Measurements from ENCODE around the gene SORBS1. TPM values are rescaled to one million over a fixed set of nuclear protein-coding genes. Genes with fewer than 3 reads are reported as not detected.
A peak's percentile ranks its signal among the peaks of the same experiment; 100 is the strongest.

SORBS1 gene
- total RNA-seq, 1 experiment from 2014 or later: 39.9 TPM

DNA sequence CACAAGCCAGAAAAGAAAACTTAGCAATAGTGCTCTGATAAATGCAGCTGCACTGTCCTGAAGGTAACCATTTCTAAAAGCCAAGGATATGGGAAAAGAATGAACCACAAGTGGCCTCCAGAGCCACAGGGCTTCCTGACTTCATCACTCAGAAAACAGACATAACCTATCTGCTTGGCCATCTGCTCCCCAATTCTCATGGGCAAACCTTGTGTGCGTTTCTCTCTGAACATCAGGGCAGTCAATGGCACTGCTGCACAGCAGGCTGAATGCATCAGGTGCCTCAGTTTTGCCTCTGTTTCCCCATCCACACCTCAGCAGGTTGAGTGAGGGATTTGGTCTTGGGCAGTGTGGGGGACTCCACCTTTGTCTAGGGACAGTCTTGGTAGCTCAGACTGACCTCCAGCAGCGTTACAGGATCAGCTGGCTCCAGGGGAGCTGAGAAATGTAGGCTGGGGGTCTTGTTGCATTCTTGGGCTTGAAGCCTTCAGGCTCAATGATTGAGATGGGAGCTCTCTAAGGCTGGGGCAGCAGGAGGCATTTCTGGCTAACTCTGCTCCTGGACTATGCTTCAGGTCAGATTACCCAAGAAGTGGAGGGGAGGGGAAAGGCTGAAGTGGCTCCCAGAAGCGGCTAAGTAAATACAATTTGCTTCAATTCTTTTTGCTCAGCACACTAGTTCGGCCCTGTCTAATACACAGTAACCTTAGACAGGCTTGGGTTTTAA lies 246.8 kb downstream of the SORBS1 start:
- ChIA-PET POLR2A (interaction anchor here (1.1 to 1.5 kb wide), 2 partner anchors 9 to 31 kb away, joined by 3 read pairs; no protein-coding TSS in a partner anchor), CTCF (interaction anchor here (0.5 to 1.1 kb wide), 2 partner anchors 38 to 51 kb away, joined by 3 read pairs; no protein-coding TSS in a partner anchor)
- Mint-ChIP-seq H3K4me1 (peaks cover 57% of the 10 kb centered on the region), H3K27ac (no peak overlapping the region), H3K27me3 (ENCODE audit: low read depth) (no peaks in the 10 kb centered on the region), H3K4me3 (no peak overlapping the region), H3K9me3 (no peaks in the 10 kb centered on the region), H3K36me3 (peaks cover 2% of the 10 kb centered on the region; the same call in 1 of the 2 replicates)
- DNase-seq (ENCODE audit: low spot score) (no peak), ATAC-seq (0 out of 2 replicates have a peak, but pooled peaks have one; percentile 34)
- TF ChIP-seq GRHL2 (CRISPR knock-in tag; IDR thresholded peaks at IDR 0.05; ENCODE audit: insufficient replicate concordance, severe bottlenecking) (no peak), TCF7 (CRISPR knock-in tag; IDR thresholded peaks at IDR 0.05; ENCODE audit: low read depth) (no peak), ETV6 (CRISPR knock-in tag; IDR thresholded peaks at IDR 0.05) (no peak), SOX15 (CRISPR knock-in tag; IDR thresholded peaks at IDR 0.05) (no peak), NFE2L1 (CRISPR knock-in tag; IDR thresholded peaks at IDR 0.05) (no peak), FOXP1 (CRISPR knock-in tag; IDR thresholded peaks at IDR 0.05; ENCODE audit: borderline replicate concordance) (no peak), SP1 (CRISPR knock-in tag; conservative IDR thresholded peaks at IDR 0.05) (no peak), TEAD4 (CRISPR knock-in tag; IDR thresholded peaks at IDR 0.05) (no peak), PRRX2 (CRISPR knock-in tag; IDR thresholded peaks at IDR 0.05) (no peak), NR3C1 (CRISPR knock-in tag; conservative IDR thresholded peaks at IDR 0.05; ENCODE audit: low read depth) (no peak)
- TF ChIP-seq, protein P1, sequence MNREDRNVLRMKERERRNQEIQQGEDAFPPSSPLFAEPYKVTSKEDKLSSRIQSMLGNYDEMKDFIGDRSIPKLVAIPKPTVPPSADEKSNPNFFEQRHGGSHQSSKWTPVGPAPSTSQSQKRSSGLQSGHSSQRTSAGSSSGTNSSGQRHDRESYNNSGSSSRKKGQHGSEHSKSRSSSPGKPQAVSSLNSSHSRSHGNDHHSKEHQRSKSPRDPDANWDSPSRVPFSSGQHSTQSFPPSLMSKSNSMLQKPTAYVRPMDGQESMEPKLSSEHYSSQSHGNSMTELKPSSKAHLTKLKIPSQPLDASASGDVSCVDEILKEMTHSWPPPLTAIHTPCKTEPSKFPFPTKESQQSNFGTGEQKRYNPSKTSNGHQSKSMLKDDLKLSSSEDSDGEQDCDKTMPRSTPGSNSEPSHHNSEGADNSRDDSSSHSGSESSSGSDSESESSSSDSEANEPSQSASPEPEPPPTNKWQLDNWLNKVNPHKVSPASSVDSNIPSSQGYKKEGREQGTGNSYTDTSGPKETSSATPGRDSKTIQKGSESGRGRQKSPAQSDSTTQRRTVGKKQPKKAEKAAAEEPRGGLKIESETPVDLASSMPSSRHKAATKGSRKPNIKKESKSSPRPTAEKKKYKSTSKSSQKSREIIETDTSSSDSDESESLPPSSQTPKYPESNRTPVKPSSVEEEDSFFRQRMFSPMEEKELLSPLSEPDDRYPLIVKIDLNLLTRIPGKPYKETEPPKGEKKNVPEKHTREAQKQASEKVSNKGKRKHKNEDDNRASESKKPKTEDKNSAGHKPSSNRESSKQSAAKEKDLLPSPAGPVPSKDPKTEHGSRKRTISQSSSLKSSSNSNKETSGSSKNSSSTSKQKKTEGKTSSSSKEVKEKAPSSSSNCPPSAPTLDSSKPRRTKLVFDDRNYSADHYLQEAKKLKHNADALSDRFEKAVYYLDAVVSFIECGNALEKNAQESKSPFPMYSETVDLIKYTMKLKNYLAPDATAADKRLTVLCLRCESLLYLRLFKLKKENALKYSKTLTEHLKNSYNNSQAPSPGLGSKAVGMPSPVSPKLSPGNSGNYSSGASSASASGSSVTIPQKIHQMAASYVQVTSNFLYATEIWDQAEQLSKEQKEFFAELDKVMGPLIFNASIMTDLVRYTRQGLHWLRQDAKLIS (CRISPR knock-in tag; IDR thresholded peaks at IDR 0.05; ENCODE audit: borderline replicate concordance): no peak
- TF ChIP-seq, protein P2, sequence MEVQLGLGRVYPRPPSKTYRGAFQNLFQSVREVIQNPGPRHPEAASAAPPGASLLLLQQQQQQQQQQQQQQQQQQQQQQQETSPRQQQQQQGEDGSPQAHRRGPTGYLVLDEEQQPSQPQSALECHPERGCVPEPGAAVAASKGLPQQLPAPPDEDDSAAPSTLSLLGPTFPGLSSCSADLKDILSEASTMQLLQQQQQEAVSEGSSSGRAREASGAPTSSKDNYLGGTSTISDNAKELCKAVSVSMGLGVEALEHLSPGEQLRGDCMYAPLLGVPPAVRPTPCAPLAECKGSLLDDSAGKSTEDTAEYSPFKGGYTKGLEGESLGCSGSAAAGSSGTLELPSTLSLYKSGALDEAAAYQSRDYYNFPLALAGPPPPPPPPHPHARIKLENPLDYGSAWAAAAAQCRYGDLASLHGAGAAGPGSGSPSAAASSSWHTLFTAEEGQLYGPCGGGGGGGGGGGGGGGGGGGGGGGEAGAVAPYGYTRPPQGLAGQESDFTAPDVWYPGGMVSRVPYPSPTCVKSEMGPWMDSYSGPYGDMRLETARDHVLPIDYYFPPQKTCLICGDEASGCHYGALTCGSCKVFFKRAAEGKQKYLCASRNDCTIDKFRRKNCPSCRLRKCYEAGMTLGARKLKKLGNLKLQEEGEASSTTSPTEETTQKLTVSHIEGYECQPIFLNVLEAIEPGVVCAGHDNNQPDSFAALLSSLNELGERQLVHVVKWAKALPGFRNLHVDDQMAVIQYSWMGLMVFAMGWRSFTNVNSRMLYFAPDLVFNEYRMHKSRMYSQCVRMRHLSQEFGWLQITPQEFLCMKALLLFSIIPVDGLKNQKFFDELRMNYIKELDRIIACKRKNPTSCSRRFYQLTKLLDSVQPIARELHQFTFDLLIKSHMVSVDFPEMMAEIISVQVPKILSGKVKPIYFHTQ (CRISPR knock-in tag; IDR thresholded peaks at IDR 0.05): no peak
- TF ChIP-seq, protein P3, sequence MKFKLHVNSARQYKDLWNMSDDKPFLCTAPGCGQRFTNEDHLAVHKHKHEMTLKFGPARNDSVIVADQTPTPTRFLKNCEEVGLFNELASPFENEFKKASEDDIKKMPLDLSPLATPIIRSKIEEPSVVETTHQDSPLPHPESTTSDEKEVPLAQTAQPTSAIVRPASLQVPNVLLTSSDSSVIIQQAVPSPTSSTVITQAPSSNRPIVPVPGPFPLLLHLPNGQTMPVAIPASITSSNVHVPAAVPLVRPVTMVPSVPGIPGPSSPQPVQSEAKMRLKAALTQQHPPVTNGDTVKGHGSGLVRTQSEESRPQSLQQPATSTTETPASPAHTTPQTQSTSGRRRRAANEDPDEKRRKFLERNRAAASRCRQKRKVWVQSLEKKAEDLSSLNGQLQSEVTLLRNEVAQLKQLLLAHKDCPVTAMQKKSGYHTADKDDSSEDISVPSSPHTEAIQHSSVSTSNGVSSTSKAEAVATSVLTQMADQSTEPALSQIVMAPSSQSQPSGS (CRISPR knock-in tag; IDR thresholded peaks at IDR 0.05; ENCODE audit: borderline replicate concordance, low read depth): no peak
- TF ChIP-seq, protein P4, sequence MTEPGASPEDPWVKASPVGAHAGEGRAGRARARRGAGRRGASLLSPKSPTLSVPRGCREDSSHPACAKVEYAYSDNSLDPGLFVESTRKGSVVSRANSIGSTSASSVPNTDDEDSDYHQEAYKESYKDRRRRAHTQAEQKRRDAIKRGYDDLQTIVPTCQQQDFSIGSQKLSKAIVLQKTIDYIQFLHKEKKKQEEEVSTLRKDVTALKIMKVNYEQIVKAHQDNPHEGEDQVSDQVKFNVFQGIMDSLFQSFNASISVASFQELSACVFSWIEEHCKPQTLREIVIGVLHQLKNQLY (CRISPR knock-in tag; IDR thresholded peaks at IDR 0.05): no peak
- TF ChIP-seq, protein P5, sequence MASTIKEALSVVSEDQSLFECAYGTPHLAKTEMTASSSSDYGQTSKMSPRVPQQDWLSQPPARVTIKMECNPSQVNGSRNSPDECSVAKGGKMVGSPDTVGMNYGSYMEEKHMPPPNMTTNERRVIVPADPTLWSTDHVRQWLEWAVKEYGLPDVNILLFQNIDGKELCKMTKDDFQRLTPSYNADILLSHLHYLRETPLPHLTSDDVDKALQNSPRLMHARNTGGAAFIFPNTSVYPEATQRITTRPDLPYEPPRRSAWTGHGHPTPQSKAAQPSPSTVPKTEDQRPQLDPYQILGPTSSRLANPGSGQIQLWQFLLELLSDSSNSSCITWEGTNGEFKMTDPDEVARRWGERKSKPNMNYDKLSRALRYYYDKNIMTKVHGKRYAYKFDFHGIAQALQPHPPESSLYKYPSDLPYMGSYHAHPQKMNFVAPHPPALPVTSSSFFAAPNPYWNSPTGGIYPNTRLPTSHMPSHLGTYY (CRISPR knock-in tag; IDR thresholded peaks at IDR 0.05): no peak
- TF ChIP-seq, protein P6, sequence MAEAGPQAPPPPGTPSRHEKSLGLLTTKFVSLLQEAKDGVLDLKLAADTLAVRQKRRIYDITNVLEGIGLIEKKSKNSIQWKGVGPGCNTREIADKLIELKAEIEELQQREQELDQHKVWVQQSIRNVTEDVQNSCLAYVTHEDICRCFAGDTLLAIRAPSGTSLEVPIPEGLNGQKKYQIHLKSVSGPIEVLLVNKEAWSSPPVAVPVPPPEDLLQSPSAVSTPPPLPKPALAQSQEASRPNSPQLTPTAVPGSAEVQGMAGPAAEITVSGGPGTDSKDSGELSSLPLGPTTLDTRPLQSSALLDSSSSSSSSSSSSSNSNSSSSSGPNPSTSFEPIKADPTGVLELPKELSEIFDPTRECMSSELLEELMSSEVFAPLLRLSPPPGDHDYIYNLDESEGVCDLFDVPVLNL (CRISPR knock-in tag; IDR thresholded peaks at IDR 0.05; ENCODE audit: borderline replicate concordance, low read depth): no peak
- TF ChIP-seq, protein P7, sequence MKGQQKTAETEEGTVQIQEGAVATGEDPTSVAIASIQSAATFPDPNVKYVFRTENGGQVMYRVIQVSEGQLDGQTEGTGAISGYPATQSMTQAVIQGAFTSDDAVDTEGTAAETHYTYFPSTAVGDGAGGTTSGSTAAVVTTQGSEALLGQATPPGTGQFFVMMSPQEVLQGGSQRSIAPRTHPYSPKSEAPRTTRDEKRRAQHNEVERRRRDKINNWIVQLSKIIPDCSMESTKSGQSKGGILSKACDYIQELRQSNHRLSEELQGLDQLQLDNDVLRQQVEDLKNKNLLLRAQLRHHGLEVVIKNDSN (CRISPR knock-in tag; IDR thresholded peaks at IDR 0.05): no peak

Measured in WTC11 (cell line).